OCI-LY1 (cell line): ENCODE results near the gene YKT6.

Experiments used
- H2AFZ ChIP-seq: fragments of 200-600 bp; sonication (generic), shearing (Covaris generic); 2 replicates; pipeline ENCODE4 v1.6.0; 2014; ENCODE audit warnings: antibody characterized with exemption, mild to moderate bottlenecking, low read length
- H3F3A ChIP-seq: fragments of 200-600 bp; sonication (generic), shearing (Covaris generic); 2 replicates; pipeline ENCODE4 v1.6.0; 2014; ENCODE audit warnings: mild to moderate bottlenecking, antibody characterized with exemption, low read length, moderate library complexity; ENCODE audit not compliant: insufficient read depth
- H3K27ac ChIP-seq: fragments of 200-600 bp; sonication (generic); 2 replicates; pipeline ENCODE4 v1.5.1; 2014; ENCODE audit warnings: low read length, mixed run types, mild to moderate bottlenecking, low read depth; ENCODE audit not compliant: poor library complexity, severe bottlenecking
- H3K27me3 ChIP-seq: fragments of 200-600 bp; sonication (generic); 2 replicates; pipeline ENCODE4 v1.6.0; 2014; ENCODE audit warnings: antibody characterized with exemption, mild to moderate bottlenecking, low read length, moderate library complexity; ENCODE audit not compliant: insufficient read depth
- H3K36me3 ChIP-seq: fragments of 200-600 bp; sonication (generic); 2 replicates; pipeline ENCODE4 v1.6.1; 2014; ENCODE audit warnings: mild to moderate bottlenecking, antibody characterized with exemption, low read length, moderate library complexity, mixed read lengths; ENCODE audit not compliant: insufficient read depth
- H3K4me1 ChIP-seq: fragments of 200-600 bp; sonication (generic); 2 replicates; pipeline ENCODE4 v1.5.1; 2014; ENCODE audit warnings: mild to moderate bottlenecking, low read length, moderate library complexity; ENCODE audit not compliant: insufficient read depth, severe bottlenecking
- H3K4me2 ChIP-seq: fragments of 200-600 bp; sonication (generic), shearing (Covaris generic); 2 replicates; pipeline ENCODE4 v1.6.1; 2014; ENCODE audit warnings: low read length
- H3K4me3 ChIP-seq: fragments of 200-600 bp; sonication (generic); 2 replicates; pipeline ENCODE4 v1.5.1; 2014; ENCODE audit warnings: low read length, low read depth, mild to moderate bottlenecking, mixed read lengths; ENCODE audit not compliant: poor library complexity, severe bottlenecking
- H3K79me2 ChIP-seq: fragments of 200-600 bp; shearing (Covaris generic); 2 replicates; pipeline ENCODE4 v1.6.1; 2016; ENCODE audit warnings: mixed run types, low read length, mixed read lengths; ENCODE audit not compliant: insufficient read depth
- H3K9ac ChIP-seq: fragments of 200-600 bp; sonication (generic), shearing (Covaris generic); 2 replicates; pipeline ENCODE4 v1.6.1; 2014; ENCODE audit warnings: mild to moderate bottlenecking, low read length, mixed read lengths
- H3K9me2 ChIP-seq: fragments of 200-600 bp; sonication (generic), shearing (Covaris generic); 2 replicates; pipeline ENCODE4 v1.6.1; 2014; ENCODE audit warnings: low read depth, mild to moderate bottlenecking, low read length, mixed read lengths
- H3K9me3 ChIP-seq: fragments of 200-600 bp; shearing (Covaris generic); 2 replicates; pipeline ENCODE4 v1.6.1; 2014; ENCODE audit warnings: low read length, mixed read lengths
- H4K20me1 ChIP-seq: fragments of 200-600 bp; sonication (generic), shearing (Covaris generic); 2 replicates; pipeline ENCODE4 v1.6.0; 2016; ENCODE audit warnings: mild to moderate bottlenecking, low read length; ENCODE audit not compliant: insufficient read depth
- CTCF ChIP-seq: fragments of 200-600 bp; sonication (generic), shearing (Covaris generic); IDR thresholded peaks from 2 replicates; pipeline ENCODE4 v1.5.1; 2017; ENCODE audit warnings: mild to moderate bottlenecking, antibody characterized with exemption, low read length, moderate library complexity, mixed read lengths
- EZH2 ChIP-seq: fragments of 200-600 bp; sonication (generic), shearing (Covaris generic); IDR thresholded peaks from 2 replicates; pipeline ENCODE4 v1.8.0; 2017; ENCODE audit warnings: borderline replicate concordance, mixed run types, mild to moderate bottlenecking, antibody characterized with exemption, low read length, moderate library complexity, mixed read lengths

Gene YKT6

DNA sequence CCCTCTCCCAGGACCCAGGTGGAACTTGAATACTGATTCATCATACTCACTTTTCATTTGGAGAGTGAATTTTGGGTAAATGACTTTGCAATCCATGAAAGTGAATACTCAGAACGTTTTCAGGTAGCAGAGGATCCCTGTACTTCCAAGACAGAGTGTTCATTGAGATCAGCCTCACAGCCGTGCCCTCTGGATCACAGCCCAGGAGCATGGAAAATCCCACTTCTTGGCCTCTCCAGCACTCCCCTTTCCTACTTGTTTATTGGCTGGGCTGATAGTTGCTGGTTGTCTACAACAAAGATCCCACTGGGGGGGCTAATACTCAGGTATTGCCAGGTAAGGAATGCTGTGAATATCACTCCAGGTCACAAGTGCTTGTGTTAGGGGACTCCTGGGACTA lies 17.4 kb upstream of the YKT6 start:
- Histone ChIP-seq H3K4me2 (no peak overlapping the region), H3K27ac (no peak overlapping the region), H2AFZ (no peak overlapping the region), H3K9ac (no peak overlapping the region), H3K9me2 (no peaks in the 10 kb centered on the region), H3F3A (no peaks in the 10 kb centered on the region), H3K27me3 (peaks cover 21% of the 10 kb centered on the region; the same call in 1 of the 2 replicates), H3K9me3 (0 out of 2 replicates have a peak, but pooled peaks cover 7% of the 10 kb centered on the region), H3K36me3 (no peaks in the 10 kb centered on the region; the same call in 1 of the 2 replicates), H4K20me1 (no peaks in the 10 kb centered on the region), H3K4me1 (no peaks in the 10 kb centered on the region), H3K4me3 (no peak overlapping the region), H3K79me2 (no peaks in the 10 kb centered on the region)
- no peak for TF ChIP-seq EZH2
- no peak for TF ChIP-seq CTCF

GRCh38 chr7:44184206-44184872 lies 16.4 kb upstream of the YKT6 start:
- H3F3A ChIP-seq = no peaks in the 10 kb centered on the region
- H3K4me2 ChIP-seq = no peak overlapping the region
- H3K4me1 ChIP-seq = no peaks in the 10 kb centered on the region
- H3K36me3 ChIP-seq = no peaks in the 10 kb centered on the region; the same call in 1 of the 2 replicates
- no peaks in the 10 kb centered on the region for H4K20me1 ChIP-seq
- H3K9me2 ChIP-seq = no peaks in the 10 kb centered on the region
- no peak overlapping the region for H2AFZ ChIP-seq
- peaks cover 26% of the 10 kb centered on the region; the same call in 1 of the 2 replicates for H3K27me3 ChIP-seq
- H3K9ac ChIP-seq = no peak overlapping the region
- H3K27ac ChIP-seq = no peak overlapping the region
- H3K9me3 ChIP-seq = 0 out of 2 replicates have a peak, but pooled peaks cover 7% of the 10 kb centered on the region
- no peak for TF ChIP-seq EZH2
- no peak for TF ChIP-seq CTCF
- H3K4me3 ChIP-seq = no peak overlapping the region
- no peaks in the 10 kb centered on the region for H3K79me2 ChIP-seq

DNA sequence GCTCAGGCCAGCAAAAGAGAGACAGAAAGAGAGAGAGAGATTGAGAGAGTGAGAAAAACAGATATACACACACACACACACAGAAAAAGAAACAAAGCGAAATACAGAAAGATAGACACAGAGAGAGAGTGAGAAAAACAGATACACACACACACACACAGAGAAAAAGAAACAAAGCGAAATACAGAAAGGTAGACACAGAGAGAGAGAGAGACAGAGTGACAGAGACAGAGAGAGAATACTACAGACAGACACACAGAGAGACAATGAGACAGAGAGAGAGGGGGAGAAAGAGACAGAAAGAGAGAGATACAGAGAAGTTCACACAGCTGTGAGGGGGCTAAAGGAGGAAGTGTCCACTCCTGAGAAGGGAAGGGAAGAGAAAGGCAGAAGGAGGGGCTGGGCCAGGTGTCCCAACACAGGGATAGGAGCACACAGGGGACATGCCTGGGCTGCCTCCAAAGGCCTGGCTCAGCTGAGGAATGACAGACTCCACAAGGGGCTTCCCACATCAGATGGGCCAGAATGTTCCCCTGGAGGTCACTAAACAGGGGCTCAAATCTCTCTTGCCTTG lies 15.8 kb upstream of the YKT6 start:
- Histone ChIP-seq H3K4me2 (no peak overlapping the region), H3K9me3 (0 out of 2 replicates have a peak, but pooled peaks cover 7% of the 10 kb centered on the region), H3K27me3 (peaks cover 30% of the 10 kb centered on the region; the same call in 1 of the 2 replicates), H3K9ac (no peak overlapping the region), H3K4me1 (no peaks in the 10 kb centered on the region), H3K9me2 (no peaks in the 10 kb centered on the region), H2AFZ (no peak overlapping the region), H3K4me3 (no peak overlapping the region), H3K79me2 (no peaks in the 10 kb centered on the region), H4K20me1 (no peaks in the 10 kb centered on the region), H3F3A (no peaks in the 10 kb centered on the region), H3K27ac (no peak overlapping the region), H3K36me3 (no peaks in the 10 kb centered on the region; the same call in 1 of the 2 replicates)
- no peak for TF ChIP-seq EZH2
- no peak for TF ChIP-seq CTCF
